Liver (tissue), 9 donors: ENCODE measurements around the gene JAG1. TPM values are rescaled to one million over a fixed set of nuclear protein-coding genes. Genes with fewer than 3 reads are reported as not detected.

Experiments used
- DNase-seq: peaks from one replicate; pipeline ENCODE4 v3.0.0-alpha.2; 2017; ENCODE audit warnings: low spot score
- H3K27ac ChIP-seq, 2 donors: one replicate each; pipeline ENCODE4 v1.7.0; 2013; ENCODE audit warnings: inconsistent platforms in 2 of 2, low read length in 2 of 2, control low read depth in 1 of 2, low read depth in 1 of 2, mild to moderate bottlenecking in 1 of 2
- H3K27me3 ChIP-seq, 4 donors: one replicate each; pipeline versions ENCODE4 v1.6.1 to v1.7.0; 2013; ENCODE audit warnings: low read length in 3 of 4, inconsistent platforms in 1 of 4, mild to moderate bottlenecking in 1 of 4, moderate library complexity in 1 of 4; ENCODE audit not compliant: control insufficient read depth in 4 of 4, insufficient read depth in 4 of 4
- H3K36me3 ChIP-seq, 4 donors: one replicate each; pipeline versions ENCODE4 v1.6.1 to v1.7.0; 2013; ENCODE audit warnings: low read length in 3 of 4, mild to moderate bottlenecking in 3 of 4, low read depth in 1 of 4, moderate library complexity in 1 of 4; ENCODE audit not compliant: control insufficient read depth in 4 of 4, insufficient read depth in 3 of 4
- H3K4me1 ChIP-seq, 4 donors: one replicate each; pipeline versions ENCODE4 v1.6.1 to v1.7.0; 2013; ENCODE audit warnings: low read length in 3 of 4, mild to moderate bottlenecking in 3 of 4, moderate library complexity in 1 of 4; ENCODE audit not compliant: control insufficient read depth in 4 of 4, insufficient read depth in 4 of 4
- H3K4me3 ChIP-seq, 3 donors: one replicate each; pipeline versions ENCODE4 v1.6.1 to v1.7.0; 2013; ENCODE audit warnings: low read length in 3 of 3, control low read depth in 1 of 3, low read depth in 1 of 3, mild to moderate bottlenecking in 1 of 3
- H3K9ac ChIP-seq, 2 donors: one replicate each; pipeline ENCODE4 v1.7.0; 2013; ENCODE audit warnings: low read length in 2 of 2, mild to moderate bottlenecking in 2 of 2, moderate library complexity in 2 of 2, control low read depth in 1 of 2, low read depth in 1 of 2
- H3K9me3 ChIP-seq, 4 donors: one replicate each; pipeline versions ENCODE4 v1.6.1 to v1.7.0; 2013; ENCODE audit warnings: low read length in 3 of 4; ENCODE audit not compliant: control insufficient read depth in 4 of 4
- ATF3 ChIP-seq: IDR thresholded peaks from 2 replicates; pipeline ENCODE4 v1.6.1; 2016; ENCODE audit warnings: antibody characterized with exemption
- CTCF ChIP-seq: fragments of 150-350 bp; IDR thresholded peaks from 2 replicates; pipeline ENCODE4 v1.5.1; 2017; ENCODE audit warnings: improper control_type of control experiment, low read depth, low read length; ENCODE audit not compliant: missing input control
- EGR1 ChIP-seq, 2 donors: IDR thresholded peaks; 2 replicates each; pipeline ENCODE4 v1.6.1; 2016 to 2018; ENCODE audit warnings: antibody characterized with exemption in 2 of 2, low read depth in 2 of 2
- FOXA2 ChIP-seq: IDR thresholded peaks from 2 replicates; pipeline ENCODE4 v1.6.1; 2016; ENCODE audit warnings: antibody characterized with exemption
- HNF4A ChIP-seq, 2 donors: conservative IDR thresholded peaks; 2 replicates each; pipeline ENCODE4 v1.6.1; 2016; ENCODE audit warnings: antibody characterized with exemption in 2 of 2, mild to moderate bottlenecking in 2 of 2
- HNF4G ChIP-seq: IDR thresholded peaks from 2 replicates; pipeline ENCODE4 v1.6.1; 2016; ENCODE audit warnings: antibody characterized with exemption
- JUND ChIP-seq, 2 donors: IDR thresholded peaks; 2 replicates each; pipeline ENCODE4 v1.6.1; 2016; ENCODE audit warnings: antibody characterized with exemption in 2 of 2
- MAX ChIP-seq: IDR thresholded peaks from 2 replicates; pipeline ENCODE4 v1.6.1; 2016; ENCODE audit warnings: antibody characterized with exemption
- NR2F2 ChIP-seq: IDR thresholded peaks from 2 replicates; pipeline ENCODE4 v1.6.1; 2016; ENCODE audit warnings: antibody characterized with exemption
- RAD21 ChIP-seq, 2 donors: IDR thresholded peaks; 2 replicates each; pipeline ENCODE4 v1.6.1; 2016; ENCODE audit warnings: antibody characterized with exemption in 2 of 2, mild to moderate bottlenecking in 2 of 2
- REST ChIP-seq: IDR thresholded peaks from 2 replicates; pipeline ENCODE4 v1.6.1; 2016; ENCODE audit warnings: antibody characterized with exemption, mild to moderate bottlenecking
- RXRA ChIP-seq, 2 donors: IDR thresholded peaks; 2 replicates each; pipeline ENCODE4 v1.6.1; 2017 to 2018; ENCODE audit warnings: antibody characterized with exemption in 2 of 2, mild to moderate bottlenecking in 1 of 2
- SP1 ChIP-seq: IDR thresholded peaks from 2 replicates; pipeline ENCODE4 v1.6.1; 2018; ENCODE audit warnings: antibody characterized with exemption, mild to moderate bottlenecking
- TAF1 ChIP-seq: conservative IDR thresholded peaks from 2 replicates; pipeline ENCODE4 v1.6.1; 2016; ENCODE audit warnings: antibody characterized with exemption, mild to moderate bottlenecking
- YY1 ChIP-seq: IDR thresholded peaks from 2 replicates; pipeline ENCODE4 v1.6.1; 2016; ENCODE audit warnings: antibody characterized with exemption, mild to moderate bottlenecking
- ZBTB33 ChIP-seq: IDR thresholded peaks from 2 replicates; pipeline ENCODE4 v1.6.1; 2016; ENCODE audit warnings: antibody characterized with exemption
- WGBS: extraction: QIAGEN DNeasy Blood & Tissue Kit; methylation state at CpG from one replicate; pipeline ENCODE4 v1.1.7; 2013; 5-methylcytosine and 5-hydroxymethylcytosine counted together
- polyA plus RNA-seq, 2 donors: library from polyadenylated mRNA; stranded (reverse) in 1 of 2; unstranded in 1 of 2; fragments of 200-250 nt in 1 of 2; fragments of >200 nt in 1 of 2; fragmentation: Nextera tagmentation in 1 of 2; extraction: Ambion mirVana in 1 of 2; gene quantifications; one replicate each; pipeline versions ENCODE4 v1.2.1 to v1.2.3, GENCODE V29; 2013 to 2015
- total RNA-seq, 2 donors: library from RNA; depleted of rRNA; stranded (reverse); fragments of >200 nt; gene quantifications; one replicate each; pipeline ENCODE4 v1.2.3, GENCODE V29; 2014
- donor health status: healthy.
- donor health status: healthy.
- donor health status: healthy.
- donor health status: healthy.
- donor health status: healthy.

Gene JAG1
- total and polyA plus RNA-seq, 4 donors = 1.8 to 16.6 (median 4.6) TPM

GRCh38 chr20:10642856-10643559 lies 30.8 kb downstream of the JAG1 start:
- TF ChIP-seq RXRA (IDR thresholded peaks at IDR 0.05) = no peak
- TF ChIP-seq HNF4A (conservative IDR thresholded peaks at IDR 0.05) = no peak
- no peak for TF ChIP-seq REST
- no peak for TF ChIP-seq TAF1
- TF ChIP-seq FOXA2 = no peak
- TF ChIP-seq NR2F2 = no peak
- TF ChIP-seq CTCF = no peak
- no peak for TF ChIP-seq ATF3
- no peak for TF ChIP-seq MAX
- TF ChIP-seq JUND (IDR thresholded peaks at IDR 0.05) = no peak
- no peak for TF ChIP-seq SP1
- TF ChIP-seq RAD21 (IDR thresholded peaks at IDR 0.05) = no peak
- no peak for TF ChIP-seq EGR1 (IDR thresholded peaks at IDR 0.05; ENCODE audit: low read depth in 2 of 2)
- no peak for DNase-seq
- Histone ChIP-seq H3K9ac (no peak overlapping the region), H3K36me3 (peaks cover 0 to 61% (median 13%) of the 10 kb centered on the region in 4 donors), H3K27ac (no peak overlapping the region), H3K4me3 (no peak overlapping the region), H3K27me3 (no peaks in the 10 kb centered on the region), H3K4me1 (no peaks in the 10 kb centered on the region), H3K9me3 (no peaks in the 10 kb centered on the region)
- 75% methylated on average over 4 of the region's 4 CpGs for WGBS

GRCh38 chr20:10641893-10642292 lies 31.9 kb downstream of the JAG1 start:
- 94% methylated on average over 7 of the region's 7 CpGs for WGBS
- Histone ChIP-seq H3K36me3 (peaks cover 0 to 50% (median 14%) of the 10 kb centered on the region in 4 donors), H3K9ac (no peak overlapping the region), H3K4me3 (no peak overlapping the region), H3K9me3 (no peaks in the 10 kb centered on the region), H3K27ac (no peak overlapping the region), H3K4me1 (no peaks in the 10 kb centered on the region), H3K27me3 (no peaks in the 10 kb centered on the region)
- TF ChIP-seq TAF1 (no peak), JUND (IDR thresholded peaks at IDR 0.05) (no peak), NR2F2 (no peak), HNF4G (no peak), YY1 (no peak), EGR1 (IDR thresholded peaks at IDR 0.05; ENCODE audit: low read depth in 2 of 2) (no peak), ZBTB33 (no peak), REST (no peak), ATF3 (no peak), FOXA2 (no peak)
- DNase-seq = no peak
